Heart left ventricle (tissue), 16 donors: ENCODE data around the gene ARIH1. TPM values are rescaled to one million over a fixed set of nuclear protein-coding genes. Genes with fewer than 3 reads are reported as not detected.

Experiments used
- ATAC-seq, 4 donors: fragments of 200-7000 bp; cut with Tn5 transposase; one replicate each; pipeline ENCODE4 v1.9.1; 2020 to 2022; ENCODE audit warnings: moderate library complexity in 4 of 4, mild to moderate bottlenecking in 3 of 4, moderate number of reproducible peaks in 1 of 4
- DNase-seq, 5 donors: peaks; one replicate each; pipeline ENCODE4 v3.0.0-alpha.2; 2020
- H3K27ac ChIP-seq, 12 donors: fragments of 200-600 bp; sonication (generic) in 4 of 12; one replicate each; pipeline versions ENCODE4 v1.5.0 to v1.8.0; 2016 to 2022; ENCODE audit warnings: mild to moderate bottlenecking in 2 of 12
- H3K27me3 ChIP-seq, 9 donors: fragments of 200-600 bp; sonication (generic) in 2 of 9; one replicate each; pipeline versions ENCODE4 v1.5.1 to v1.8.0; 2016 to 2022; ENCODE audit warnings: mild to moderate bottlenecking in 3 of 9
- H3K36me3 ChIP-seq, 9 donors: fragments of 200-600 bp; sonication (generic) in 2 of 9; one replicate each; pipeline versions ENCODE4 v1.5.0 to v1.8.0; 2018 to 2022; ENCODE audit warnings: mild to moderate bottlenecking in 2 of 9
- H3K4me1 ChIP-seq, 12 donors: fragments of 200-600 bp; sonication (generic) in 4 of 12; one replicate each; pipeline versions ENCODE4 v1.5.0 to v1.8.0; 2016 to 2022; ENCODE audit warnings: mild to moderate bottlenecking in 3 of 12
- H3K4me3 ChIP-seq, 12 donors: fragments of 200-600 bp; sonication (generic) in 4 of 12; one replicate each; pipeline versions ENCODE4 v1.5.0 to v1.8.0; 2017 to 2022; ENCODE audit warnings: mild to moderate bottlenecking in 9 of 12, moderate library complexity in 4 of 12
- H3K9me3 ChIP-seq, 12 donors: fragments of 200-600 bp; sonication (generic) in 4 of 12; one replicate each; pipeline versions ENCODE4 v1.5.0 to v1.8.0; 2016 to 2022; ENCODE audit warnings: mild to moderate bottlenecking in 1 of 12
- CTCF ChIP-seq, 12 donors: fragments of 200-600 bp; sonication (generic) in 4 of 12; IDR thresholded peaks; one replicate each; pipeline versions ENCODE4 v1.5.0 to v1.8.0; 2018 to 2022; ENCODE audit warnings: antibody characterized with exemption in 12 of 12, mild to moderate bottlenecking in 5 of 12
- POLR2A ChIP-seq, 2 donors: fragments of 450-650 bp; IDR thresholded peaks; one replicate each; pipeline ENCODE4 v1.6.1; 2017; ENCODE audit warnings: antibody characterized with exemption in 2 of 2, mild to moderate bottlenecking in 2 of 2, moderate library complexity in 2 of 2
- WGBS, 4 donors: extraction: QIAGEN DNeasy Blood & Tissue Kit in 2 of 4; methylation state at CpG; one replicate each; pipeline versions ENCODE4 v1.1.5 to v1.1.7; 2013 to 2018; 5-methylcytosine and 5-hydroxymethylcytosine counted together
- intact Hi-C, 10 donors: fragments of 100-400 bp; cut with DNase I; formaldehyde crosslinking; loops; one replicate each; pipeline versions ENCODE4 v1.11.1 to v1.14.2; 2022
- polyA plus RNA-seq, 2 donors: library from polyadenylated mRNA; stranded (reverse); fragments of 200-250 nt; gene quantifications; one replicate each; pipeline ENCODE4 v1.2.3, GENCODE V29; 2013
- total RNA-seq, 9 donors: library from RNA; depleted of rRNA in 2 of 9; stranded (reverse); fragments of >200 nt in 2 of 9; fragmentation: NEBNext Ultra II Directional in 3 of 9; extraction: Animal tissue kit (Norgen Biotek cat#: 25700) in 3 of 9; gene quantifications; one replicate each; pipeline versions ENCODE4 v1.1.0 to v1.2.4, GENCODE V29; 2016 to 2023
- donor health status: ischemic (EF 13 %, LVEDD 7.1; RV severe dilation, severe dysfunction).
- donor health status: healthy with polysubstance abuse.
- donor health status: DM: no; HTN: yes; CAD: no.
- donor health status: DM: no; HTN: no; CAD: no.
- donor health status: ischemic (EF 25% LVEDD 6.9; RV normal size, moderate dysfunction).
- donor health status: ischemic (EF 25% LVEDD 5.7; RV mildly dilated, moderate dysfunction).
- donor health status: healthy.
- donor health status: DM: yes; HTN: yes; CAD: no.
- donor health status: ischemic (EF 35%, LVEDD 5.7; RV mildly dilated, moderate dysfunction).
- donor health status: nonischemic (EF 11% LVEDD 7.7; RV severe dilation, severe dysfunction).
- donor health status: DM: yes; HTN: yes; CAD: no.
- donor health status: PGD.
- donor health status: ischemic (EF 29% LVEDD 5.4; RV normal size, mild dysfunction).
- donor health status: nonischemic (EF 23%, LVEDD 6.1; RV moderate dilation, normal function).

The ARIH1 gene
- total and polyA plus RNA-seq, 11 donors: 25.3 to 217 (median 158) TPM

- Histone ChIP-seq H3K4me3 (peak overlapping the region; percentile 55 to 95 (median 81)), H3K27me3 (no peaks in the 10 kb centered on the region), H3K27ac (peak overlapping the region; percentile 95 to 100 (median 99)), H3K36me3 (peaks cover 0 to 28% (median 11%) of the 10 kb centered on the region in 9 donors), H3K9me3 (no peaks in the 10 kb centered on the region), H3K4me1 (peaks cover 0 to 40% (median 32%) of the 10 kb centered on the region in 12 donors)
- no peak for ATAC-seq
- TF ChIP-seq CTCF (IDR thresholded peaks at IDR 0.05) (peak in 1 of 12 donors; percentile 20), POLR2A (IDR thresholded peaks at IDR 0.05) (no peak)
- intact Hi-C loops: loop anchor here in 8 of 10 donors (5.0 to 10.0 kb wide), 6 partner anchors 96 to 309 kb away; partner anchors contain the start of genes HEXA (in 4 of the 8), ADPGK (in 1 of the 8), BBS4 (in 1 of the 8) and HIGD2B (in 1 of the 8)
- no peak for DNase-seq
- WGBS, 4 donors: 47 to 54% (median 53%) methylated on average over 4 of the region's 4 CpGs
Observed at GRCh38 chr15:72472992-72473610, 1.0 kb upstream of the ARIH1 start.

GRCh38 chr15:72474466-72474911 is 359 bp downstream of the ARIH1 start:
- 0% methylated on average over 14 to 67 of the region's 67 CpGs; no CpG with 5 or more reads in 1 of the 4 donors for WGBS, 4 donors
- TF ChIP-seq POLR2A (IDR thresholded peaks at IDR 0.05) (no peak), CTCF (IDR thresholded peaks at IDR 0.05) (no peak)
- Histone ChIP-seq H3K27me3 (no peaks in the 10 kb centered on the region), H3K4me3 (peak overlapping the region; percentile 55 to 95 (median 81)), H3K9me3 (no peaks in the 10 kb centered on the region), H3K4me1 (peaks cover 0 to 52% (median 39%) of the 10 kb centered on the region in 12 donors), H3K36me3 (peaks cover 0 to 40% (median 14%) of the 10 kb centered on the region in 9 donors), H3K27ac (peak overlapping the region; percentile 95 to 100 (median 99))
- DNase-seq (peak in 1 of 5 donors; percentile 73), ATAC-seq (peak in 2 of 4 donors; percentile 19 to 55)
- intact Hi-C loops: loop anchor here in 8 of 10 donors (2.0 to 10.0 kb wide), 7 partner anchors 97 to 308 kb away; partner anchors contain the start of genes HEXA (in 5 of the 8), ADPGK (in 1 of the 8), BBS4 (in 1 of the 8) and HIGD2B (in 1 of the 8)

GRCh38 chr15:72474912-72475628 is 940 bp downstream of the ARIH1 start:
- Histone ChIP-seq H3K4me1 (peaks cover 0 to 52% (median 42%) of the 10 kb centered on the region in 12 donors), H3K27me3 (no peaks in the 10 kb centered on the region), H3K36me3 (peaks cover 0 to 46% (median 16%) of the 10 kb centered on the region in 9 donors), H3K9me3 (no peaks in the 10 kb centered on the region), H3K27ac (peak overlapping the region; percentile 95 to 100 (median 99)), H3K4me3 (peak overlapping the region; percentile 55 to 95 (median 81))
- ATAC-seq (peak; percentile 28 to 64 (median 56)), DNase-seq (peak; percentile 70 to 87 (median 81))
- 0 to 1% (median 1%) methylated on average over 10 to 42 of the region's 42 CpGs for WGBS, 4 donors
- intact Hi-C loops: loop anchor here in 8 of 10 donors (2.0 to 10.0 kb wide), 8 partner anchors 37 to 307 kb away; partner anchors contain the start of genes HEXA (in 5 of the 8), ADPGK (in 1 of the 8), BBS4 (in 1 of the 8) and HIGD2B (in 1 of the 8)
- TF ChIP-seq CTCF (IDR thresholded peaks at IDR 0.05) (peak in 1 of 12 donors; percentile 11), POLR2A (IDR thresholded peaks at IDR 0.05) (peak in 1 of 2 donors; percentile 39)
